ENCODE measurements around the gene ARHGEF7. TPM values are rescaled to one million over a fixed set of nuclear protein-coding genes. Genes with fewer than 3 reads are reported as not detected.
A peak's percentile ranks its signal among the peaks of the same experiment; 100 is the strongest.

ARHGEF7 gene
- total RNA-seq, 1 donor from 2014 or later = 64.6 TPM

GRCh38 chr13:111342721-111343120, 227.6 kb downstream of the ARHGEF7 start:
- H3K4me1 Mint-ChIP-seq = peaks cover 11% of the 10 kb centered on the region
- Histone ChIP-seq H3K36me3 (no peaks in the 10 kb centered on the region), H3K79me2 (ENCODE audit: low read depth) (no peaks in the 10 kb centered on the region), H3K4me3 (no peak overlapping the region), H3K4me1 (no peaks in the 10 kb centered on the region), H3K27ac (no peak overlapping the region), H3K4me2 (no peak overlapping the region), H3K9ac (no peak overlapping the region), H4K20me1 (ENCODE audit: low read depth) (no peaks in the 10 kb centered on the region), H3K27me3 (no peaks in the 10 kb centered on the region), H3F3A (ENCODE audit: low read depth) (no peaks in the 10 kb centered on the region), H3K9me3 (ENCODE audit: low read depth) (no peaks in the 10 kb centered on the region), H2AFZ (replicated peaks) (no peak overlapping the region)
- no peaks in the 10 kb centered on the region for H3K36me3 Mint-ChIP-seq
- DNase-seq (ENCODE audit: low spot score) = no peak
- H3K27ac Mint-ChIP-seq = no peak overlapping the region
- no peak for TF ChIP-seq EZH2 (IDR thresholded peaks at IDR 0.05)
- no peak for TF ChIP-seq EZH2phosphoT487 (IDR thresholded peaks at IDR 0.05)
- TF ChIP-seq CTCF (IDR thresholded peaks at IDR 0.05) = no peak
- peaks cover 2% of the 10 kb centered on the region for H3K9me3 Mint-ChIP-seq
- no peaks in the 10 kb centered on the region for H3K27me3 Mint-ChIP-seq (ENCODE audit: insufficient read depth, low read depth)
- no peak overlapping the region for H3K4me3 Mint-ChIP-seq

GRCh38 chr13:111343186-111343805, 228.2 kb downstream of the ARHGEF7 start:
- Histone ChIP-seq H3F3A (ENCODE audit: low read depth) (no peaks in the 10 kb centered on the region), H3K4me3 (no peak overlapping the region), H3K9ac (no peak overlapping the region), H3K36me3 (no peaks in the 10 kb centered on the region), H3K9me3 (ENCODE audit: low read depth) (no peaks in the 10 kb centered on the region), H2AFZ (replicated peaks) (no peak overlapping the region), H3K4me1 (no peaks in the 10 kb centered on the region), H4K20me1 (ENCODE audit: low read depth) (no peaks in the 10 kb centered on the region), H3K4me2 (no peak overlapping the region), H3K79me2 (ENCODE audit: low read depth) (no peaks in the 10 kb centered on the region), H3K27me3 (no peaks in the 10 kb centered on the region), H3K27ac (no peak overlapping the region)
- DNase-seq (ENCODE audit: low spot score) = no peak
- Mint-ChIP-seq H3K27ac (no peak overlapping the region), H3K4me3 (no peak overlapping the region), H3K4me1 (peaks cover 11% of the 10 kb centered on the region), H3K9me3 (peaks cover 2% of the 10 kb centered on the region), H3K36me3 (no peaks in the 10 kb centered on the region), H3K27me3 (ENCODE audit: insufficient read depth, low read depth) (no peaks in the 10 kb centered on the region)
- no peak for TF ChIP-seq CTCF (IDR thresholded peaks at IDR 0.05)
- TF ChIP-seq EZH2phosphoT487 (IDR thresholded peaks at IDR 0.05) = no peak
- no peak for TF ChIP-seq EZH2 (IDR thresholded peaks at IDR 0.05)

- H3K27ac ChIP-seq = no peak overlapping the region
- no peaks in the 10 kb centered on the region for H3K27me3 ChIP-seq
- H3K4me2 ChIP-seq = no peak overlapping the region
- Mint-ChIP-seq H3K4me3 (no peak overlapping the region), H3K27ac (peak overlapping the region; percentile 33), H3K4me1 (peaks cover 11% of the 10 kb centered on the region), H3K27me3 (ENCODE audit: insufficient read depth, low read depth) (peaks cover 2% of the 10 kb centered on the region), H3K36me3 (no peaks in the 10 kb centered on the region), H3K9me3 (no peaks in the 10 kb centered on the region)
- TF ChIP-seq EZH2phosphoT487 (IDR thresholded peaks at IDR 0.05) = no peak
- peak; percentile 70 for TF ChIP-seq CTCF (IDR thresholded peaks at IDR 0.05)
- TF ChIP-seq EZH2 (IDR thresholded peaks at IDR 0.05) = no peak
- no peaks in the 10 kb centered on the region for H3K9me3 ChIP-seq (ENCODE audit: low read depth)
- peak; percentile 91 for DNase-seq (ENCODE audit: low spot score)
- H3K36me3 ChIP-seq = no peaks in the 10 kb centered on the region
- no peaks in the 10 kb centered on the region for H3F3A ChIP-seq (ENCODE audit: low read depth)
- H4K20me1 ChIP-seq (ENCODE audit: low read depth) = no peaks in the 10 kb centered on the region
- H2AFZ ChIP-seq (replicated peaks) = no peak overlapping the region
- no peak overlapping the region for H3K9ac ChIP-seq
- H3K4me1 ChIP-seq = no peaks in the 10 kb centered on the region
- H3K4me3 ChIP-seq = no peak overlapping the region
- no peaks in the 10 kb centered on the region for H3K79me2 ChIP-seq (ENCODE audit: low read depth)
These were observed 229.5 kb downstream of the ARHGEF7 start for GRCh38 chr13:111344471-111345191.

All from neural progenitor cell (in vitro differentiated cells).